Measurements from ENCODE around the gene TSEN34. TPM values are rescaled to one million over a fixed set of nuclear protein-coding genes. Genes with fewer than 3 reads are reported as not detected.
"Not testable (repeated sequence)": the region's sequence is repeated elsewhere in the genome, so short reads cannot be mapped to it uniquely, and the experiment has no call there.

The TSEN34 gene
- total RNA-seq, 1 donor from 2014 or later, result 20.1 TPM

GRCh38 chr19:54222474-54223276, 31.6 kb downstream of the TSEN34 start, which contains the start of gene LILRB3:
Gene LILRB3 (minus strand): TSS chr19:54223007. CDS start chr19:54222976, 31 bp downstream.
- H3K4me1 Mint-ChIP-seq (ENCODE audit: low read depth), result peaks cover 10% of the 10 kb centered on the region
- intact Hi-C loops (cut with micrococcal nuclease), result loop anchor here (2.0 kb wide), 1 partner anchor 22 kb away; no protein-coding TSS in a partner anchor
- DNase-seq (ENCODE audit: low spot score); H3K9me3 Mint-ChIP-seq; H3K36me3 Mint-ChIP-seq (ENCODE audit: low read depth); H3K27ac Mint-ChIP-seq; H3K27me3 Mint-ChIP-seq (ENCODE audit: insufficient read depth): not testable (repeated sequence)
- peak within 1 kb of the TSS; percentile 36 for H3K4me3 Mint-ChIP-seq

- not testable (repeated sequence) for H3K27ac Mint-ChIP-seq; H3K36me3 Mint-ChIP-seq (ENCODE audit: low read depth); H3K4me3 Mint-ChIP-seq; H3K27me3 Mint-ChIP-seq (ENCODE audit: insufficient read depth); H3K9me3 Mint-ChIP-seq; DNase-seq (ENCODE audit: low spot score)
- peaks cover 10% of the 10 kb centered on the region for H3K4me1 Mint-ChIP-seq (ENCODE audit: low read depth)
- intact Hi-C loops (cut with micrococcal nuclease), result loop anchor here (2.0 kb wide), 1 partner anchor 21 kb away; no protein-coding TSS in a partner anchor
Measured at GRCh38 chr19:54223277-54223936, 32.3 kb downstream of the TSEN34 start.

GRCh38 chr19:54223937-54224281, 32.8 kb downstream of the TSEN34 start:
- peaks cover 10% of the 10 kb centered on the region for H3K4me1 Mint-ChIP-seq (ENCODE audit: low read depth)
- H3K27me3 Mint-ChIP-seq (ENCODE audit: insufficient read depth); H3K9me3 Mint-ChIP-seq; H3K27ac Mint-ChIP-seq; DNase-seq (ENCODE audit: low spot score); H3K4me3 Mint-ChIP-seq; H3K36me3 Mint-ChIP-seq (ENCODE audit: low read depth): not testable (repeated sequence)
- intact Hi-C loops (cut with micrococcal nuclease), result loop anchor here (2.0 kb wide), 1 partner anchor 21 kb away; no protein-coding TSS in a partner anchor

GRCh38 chr19:54224619-54225018, 33.5 kb downstream of the TSEN34 start:
- H3K36me3 Mint-ChIP-seq (ENCODE audit: low read depth); DNase-seq (ENCODE audit: low spot score); H3K27me3 Mint-ChIP-seq (ENCODE audit: insufficient read depth); H3K27ac Mint-ChIP-seq; H3K9me3 Mint-ChIP-seq; H3K4me3 Mint-ChIP-seq; intact Hi-C loops (cut with micrococcal nuclease): not testable (repeated sequence)
- peaks cover 10% of the 10 kb centered on the region for H3K4me1 Mint-ChIP-seq (ENCODE audit: low read depth)

- H3K4me3 Mint-ChIP-seq, result no peak overlapping the region
Measured at GRCh38 chr19:54229146-54229545, 38.0 kb downstream of the TSEN34 start.

GRCh38 chr19:54230031-54230430, 38.9 kb downstream of the TSEN34 start:
- Mint-ChIP-seq H3K27me3 (ENCODE audit: insufficient read depth) (peaks cover 31% of the 10 kb centered on the region), H3K4me3 (no peak overlapping the region), H3K36me3 (ENCODE audit: low read depth) (no peaks in the 10 kb centered on the region), H3K9me3 (peaks cover 3% of the 10 kb centered on the region), H3K4me1 (ENCODE audit: low read depth) (peaks cover 6% of the 10 kb centered on the region), H3K27ac (no peak overlapping the region)
- intact Hi-C loops (cut with micrococcal nuclease), result loop anchor here (2.0 to 5.0 kb wide), 2 partner anchors 19 to 162 kb away; no protein-coding TSS in a partner anchor
- no peak for DNase-seq (ENCODE audit: low spot score)

More at GRCh38 chr19:54229146-54229545, 38.0 kb downstream of the TSEN34 start:
- H3K4me1 Mint-ChIP-seq (ENCODE audit: low read depth), result peaks cover 6% of the 10 kb centered on the region
- H3K36me3 Mint-ChIP-seq (ENCODE audit: low read depth), result no peaks in the 10 kb centered on the region
- peak overlapping the region; percentile 3 for H3K27ac Mint-ChIP-seq
- H3K9me3 Mint-ChIP-seq, result peaks cover 3% of the 10 kb centered on the region
- intact Hi-C loops (cut with micrococcal nuclease), result no loop called here
- peaks cover 23% of the 10 kb centered on the region for H3K27me3 Mint-ChIP-seq (ENCODE audit: insufficient read depth)
- DNase-seq (ENCODE audit: low spot score), result no peak

- Mint-ChIP-seq H3K9me3 (peaks cover 3% of the 10 kb centered on the region), H3K36me3 (ENCODE audit: low read depth) (no peaks in the 10 kb centered on the region), H3K4me3 (no peak overlapping the region), H3K27ac (no peak overlapping the region), H3K4me1 (ENCODE audit: low read depth) (peaks cover 6% of the 10 kb centered on the region), H3K27me3 (ENCODE audit: insufficient read depth) (peaks cover 43% of the 10 kb centered on the region)
- DNase-seq (ENCODE audit: low spot score), result peak; percentile 77
- intact Hi-C loops (cut with micrococcal nuclease), result loop anchor here (1.0 to 5.0 kb wide), 6 partner anchors 21 to 161 kb away; partner anchors contain the start of genes CNOT3 and RPS9
Measured at GRCh38 chr19:54231077-54231931, 40.2 kb downstream of the TSEN34 start.

- intact Hi-C loops (cut with micrococcal nuclease), result loop anchor here (5.0 kb wide), 1 partner anchor 158 kb away; no protein-coding TSS in a partner anchor
- H3K27me3 Mint-ChIP-seq (ENCODE audit: insufficient read depth), result peaks cover 51% of the 10 kb centered on the region
- H3K9me3 Mint-ChIP-seq, result no peaks in the 10 kb centered on the region
- no peak overlapping the region for H3K4me3 Mint-ChIP-seq
- no peaks in the 10 kb centered on the region for H3K36me3 Mint-ChIP-seq (ENCODE audit: low read depth)
- no peak for DNase-seq (ENCODE audit: low spot score)
- no peak overlapping the region for H3K27ac Mint-ChIP-seq
- peaks cover 6% of the 10 kb centered on the region for H3K4me1 Mint-ChIP-seq (ENCODE audit: low read depth)
Measured at GRCh38 chr19:54233941-54234340, 42.8 kb downstream of the TSEN34 start.

- H3K4me3 Mint-ChIP-seq; H3K36me3 Mint-ChIP-seq (ENCODE audit: low read depth); H3K27ac Mint-ChIP-seq; H3K9me3 Mint-ChIP-seq; DNase-seq (ENCODE audit: low spot score); intact Hi-C loops (cut with micrococcal nuclease); H3K4me1 Mint-ChIP-seq (ENCODE audit: low read depth): not testable (repeated sequence)
- peaks cover 33% of the 10 kb centered on the region for H3K27me3 Mint-ChIP-seq (ENCODE audit: insufficient read depth)
Measured at GRCh38 chr19:54239491-54240371, 48.6 kb downstream of the TSEN34 start.

- H3K9me3 Mint-ChIP-seq; H3K4me1 Mint-ChIP-seq (ENCODE audit: low read depth); DNase-seq (ENCODE audit: low spot score); H3K27ac Mint-ChIP-seq; H3K36me3 Mint-ChIP-seq (ENCODE audit: low read depth); intact Hi-C loops (cut with micrococcal nuclease); H3K4me3 Mint-ChIP-seq: not testable (repeated sequence)
- H3K27me3 Mint-ChIP-seq (ENCODE audit: insufficient read depth), result peaks cover 23% of the 10 kb centered on the region
Measured at GRCh38 chr19:54240372-54241336, 49.5 kb downstream of the TSEN34 start.

- DNase-seq (ENCODE audit: low spot score); H3K9me3 Mint-ChIP-seq; H3K36me3 Mint-ChIP-seq (ENCODE audit: low read depth); H3K4me1 Mint-ChIP-seq (ENCODE audit: low read depth); intact Hi-C loops (cut with micrococcal nuclease); H3K4me3 Mint-ChIP-seq; H3K27ac Mint-ChIP-seq: not testable (repeated sequence)
- H3K27me3 Mint-ChIP-seq (ENCODE audit: insufficient read depth), result peaks cover 13% of the 10 kb centered on the region
Measured at GRCh38 chr19:54242234-54242633, 51.1 kb downstream of the TSEN34 start.
